ENCODE measurements around the gene EME2.

DNA sequence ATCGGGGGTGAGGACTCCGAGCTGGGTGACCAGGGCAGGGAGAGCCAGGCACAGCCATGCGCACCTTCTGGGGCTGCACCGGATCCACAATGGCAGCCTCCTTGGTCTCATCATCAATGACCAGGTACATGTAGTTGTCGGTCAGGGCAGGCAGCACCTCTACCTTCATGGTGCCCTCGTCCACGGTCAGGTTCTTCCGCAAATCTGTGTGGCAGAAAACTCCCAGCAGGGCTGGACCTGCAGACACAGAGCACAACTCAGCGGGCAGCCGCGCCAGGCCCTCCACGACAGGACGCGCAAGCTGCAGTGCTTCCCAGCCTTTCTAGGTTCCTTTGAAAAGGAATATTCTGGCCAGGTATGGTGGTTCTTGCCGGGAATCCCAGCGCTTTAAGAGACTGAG lies 50.2 kb downstream of the EME2 start:
- TF ChIP-seq, protein P1, sequence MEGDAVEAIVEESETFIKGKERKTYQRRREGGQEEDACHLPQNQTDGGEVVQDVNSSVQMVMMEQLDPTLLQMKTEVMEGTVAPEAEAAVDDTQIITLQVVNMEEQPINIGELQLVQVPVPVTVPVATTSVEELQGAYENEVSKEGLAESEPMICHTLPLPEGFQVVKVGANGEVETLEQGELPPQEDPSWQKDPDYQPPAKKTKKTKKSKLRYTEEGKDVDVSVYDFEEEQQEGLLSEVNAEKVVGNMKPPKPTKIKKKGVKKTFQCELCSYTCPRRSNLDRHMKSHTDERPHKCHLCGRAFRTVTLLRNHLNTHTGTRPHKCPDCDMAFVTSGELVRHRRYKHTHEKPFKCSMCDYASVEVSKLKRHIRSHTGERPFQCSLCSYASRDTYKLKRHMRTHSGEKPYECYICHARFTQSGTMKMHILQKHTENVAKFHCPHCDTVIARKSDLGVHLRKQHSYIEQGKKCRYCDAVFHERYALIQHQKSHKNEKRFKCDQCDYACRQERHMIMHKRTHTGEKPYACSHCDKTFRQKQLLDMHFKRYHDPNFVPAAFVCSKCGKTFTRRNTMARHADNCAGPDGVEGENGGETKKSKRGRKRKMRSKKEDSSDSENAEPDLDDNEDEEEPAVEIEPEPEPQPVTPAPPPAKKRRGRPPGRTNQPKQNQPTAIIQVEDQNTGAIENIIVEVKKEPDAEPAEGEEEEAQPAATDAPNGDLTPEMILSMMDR (IDR thresholded peaks at IDR 0.05): no peak
- TF ChIP-seq POLR2AphosphoS5 (IDR thresholded peaks at IDR 0.05): no peak
- TF ChIP-seq POLR2A (IDR thresholded peaks at IDR 0.05; ENCODE audit: low read depth): no peak
